SKM-1 (cell line): Measurements from ENCODE around the gene HOXC9.

Source experiments
- DNase-seq: peaks from one replicate; lab custom pipeline; 2025; ENCODE audit not compliant: unreplicated experiment; lab: John Stamatoyannopoulos, UW

The HOXC9 gene

DNA sequence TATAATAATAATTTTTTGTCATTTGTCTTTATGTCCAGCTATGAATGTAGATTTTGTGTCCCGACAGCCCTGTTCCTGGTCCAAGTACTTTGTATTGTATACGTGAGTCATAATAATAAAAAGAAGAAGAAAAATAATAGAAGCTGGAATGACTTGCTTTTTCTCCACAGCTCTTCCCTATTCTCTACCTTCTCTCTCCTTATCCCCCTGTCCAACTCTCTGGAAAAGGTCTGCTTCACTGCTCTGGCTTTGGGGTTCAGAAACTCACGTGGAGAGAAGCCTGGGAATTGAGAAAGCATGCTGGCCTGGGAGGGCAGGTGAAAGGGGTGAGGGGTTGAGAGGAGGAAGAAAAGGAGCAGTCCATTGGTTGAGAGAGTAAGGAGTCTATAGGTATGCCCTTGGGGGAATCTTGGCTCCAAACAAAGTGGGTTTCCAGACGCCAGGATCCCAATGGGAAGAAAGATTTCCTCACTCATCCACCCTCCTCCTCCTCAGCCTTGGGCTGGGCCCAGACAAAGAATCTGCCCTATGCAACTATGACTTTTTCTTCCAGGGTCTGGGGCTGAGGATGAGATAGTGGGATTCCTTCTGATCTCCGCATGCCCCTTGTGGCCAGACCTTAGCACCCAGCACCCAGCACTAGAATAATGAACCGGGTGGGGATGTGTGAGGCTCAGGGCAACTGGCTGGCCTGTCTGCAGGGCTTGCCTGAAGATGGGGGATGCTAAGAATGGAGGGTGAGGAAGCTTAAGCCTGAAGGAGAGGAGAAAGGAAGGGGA, 12.9 kb downstream of the HOXC9 start:
- no peak for DNase-seq

DNA sequence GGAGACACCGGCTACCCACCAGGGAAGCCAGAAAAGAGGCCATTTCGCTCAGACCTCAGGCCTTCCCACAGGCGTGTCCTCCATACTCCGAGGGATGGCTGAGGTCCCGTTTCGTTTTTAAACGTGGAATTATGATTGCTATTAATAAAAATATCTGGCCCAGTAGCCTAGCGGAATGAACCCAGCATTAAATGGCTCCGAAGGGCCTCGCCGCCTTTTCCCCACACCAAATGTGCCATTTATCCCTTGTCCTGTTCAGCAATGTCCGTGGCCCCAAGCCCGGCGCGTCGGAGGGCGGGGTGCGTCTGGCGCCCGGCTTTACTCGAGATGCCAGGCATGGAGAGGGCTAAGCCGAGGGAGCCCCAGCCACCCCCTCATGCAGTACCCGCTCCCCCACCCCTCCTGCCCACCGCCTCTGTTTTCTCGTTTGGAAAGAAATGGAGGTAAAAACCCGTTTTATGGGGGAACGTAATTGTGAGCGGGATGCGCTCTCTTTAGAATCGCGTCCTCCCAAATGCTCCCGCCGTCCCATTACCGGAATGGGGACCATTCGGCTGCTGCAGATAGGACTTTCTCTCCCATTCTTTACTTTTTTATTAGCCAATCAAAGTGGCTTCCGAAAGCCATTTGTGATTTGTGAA, 14.5 kb downstream of the HOXC9 start:
- no peak for DNase-seq

DNA sequence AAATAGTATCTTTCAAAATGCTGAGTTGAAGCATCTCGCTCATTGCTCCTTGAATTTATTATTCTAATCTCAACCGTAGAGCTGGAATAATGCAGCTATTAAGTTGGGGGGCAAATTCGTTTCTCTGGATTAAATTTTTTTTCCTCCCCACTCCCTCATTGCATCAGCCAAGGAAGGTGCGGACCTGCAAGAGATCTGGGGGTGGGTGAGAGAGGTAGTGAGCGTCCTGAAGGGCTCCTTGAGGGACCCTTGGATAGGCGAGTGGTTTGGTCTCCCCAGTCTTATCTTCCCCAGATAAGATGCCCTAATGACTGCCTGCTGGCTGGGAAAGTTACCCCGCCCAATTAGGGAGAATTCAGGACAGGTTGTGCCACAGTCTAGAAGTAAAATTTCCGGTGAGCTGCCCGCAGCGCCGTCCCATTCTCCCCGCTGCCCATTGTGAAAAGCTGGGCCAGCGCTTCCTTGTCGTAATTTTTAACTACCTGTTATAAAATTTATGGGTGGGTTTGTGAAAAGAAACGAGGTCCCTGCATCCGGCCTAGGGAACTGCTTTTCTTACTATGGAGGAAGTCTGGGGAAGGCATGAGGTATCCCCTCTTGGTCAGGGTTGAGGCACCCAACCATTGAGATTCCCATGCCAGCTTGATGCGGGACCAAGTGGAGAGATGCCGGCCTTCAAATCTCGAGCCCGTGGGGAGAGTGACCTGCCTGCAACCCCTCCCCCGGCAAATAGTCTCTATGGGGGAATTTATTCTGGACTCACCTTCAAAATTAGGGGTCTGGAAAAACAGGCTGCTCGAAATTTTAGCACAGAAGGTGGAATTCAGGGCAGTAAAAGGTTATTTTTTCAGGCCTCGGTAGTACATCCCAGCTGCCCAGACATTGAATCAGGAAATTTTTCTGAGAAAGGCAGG, 15.3 kb downstream of the HOXC9 start:
- no peak for DNase-seq

DNA sequence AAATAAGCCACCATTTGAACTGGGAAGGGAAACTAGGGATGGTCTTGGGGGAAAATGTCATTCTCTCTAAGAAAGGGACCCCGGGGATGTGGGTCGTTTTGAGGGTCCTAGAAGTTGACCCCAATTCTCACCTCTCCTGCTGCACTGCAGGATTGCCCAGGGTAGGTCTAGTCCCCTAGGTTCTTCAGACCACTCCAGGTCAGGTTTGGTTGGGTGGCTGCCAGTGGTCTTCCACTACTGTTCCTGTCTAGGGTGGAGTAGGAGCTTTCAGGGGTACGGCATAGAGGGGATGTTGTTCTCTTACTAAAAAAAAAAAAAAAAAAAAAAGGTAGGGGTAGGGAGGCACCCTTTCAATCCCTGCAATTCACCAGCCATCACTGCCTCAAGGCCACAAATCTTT, 16.1 kb downstream of the HOXC9 start:
- no peak for DNase-seq

DNA sequence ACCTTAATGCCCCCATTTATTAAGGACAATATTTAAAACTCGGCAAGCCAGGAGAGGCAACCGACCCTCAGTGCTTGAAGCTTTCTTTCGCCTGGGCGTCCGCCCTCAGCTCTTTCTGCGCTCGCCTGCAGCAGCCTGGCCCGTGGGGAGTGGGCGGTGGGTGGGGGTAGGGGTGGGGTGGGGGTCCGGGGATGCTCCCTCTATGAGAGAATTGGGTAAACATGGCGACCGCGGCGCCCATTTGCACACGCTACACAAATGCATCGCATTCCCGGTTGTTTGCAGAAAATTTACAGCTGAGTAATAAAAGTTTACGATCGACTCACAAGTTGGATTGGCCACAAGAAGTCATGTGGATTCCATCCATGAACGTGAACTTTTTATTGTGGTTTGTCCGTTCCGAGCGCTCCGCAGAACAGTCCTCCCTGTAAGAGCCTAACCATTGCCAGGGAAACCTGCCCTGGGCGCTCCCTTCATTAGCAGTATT, 16.6 kb downstream of the HOXC9 start:
- DNase-seq: no peak

DNA sequence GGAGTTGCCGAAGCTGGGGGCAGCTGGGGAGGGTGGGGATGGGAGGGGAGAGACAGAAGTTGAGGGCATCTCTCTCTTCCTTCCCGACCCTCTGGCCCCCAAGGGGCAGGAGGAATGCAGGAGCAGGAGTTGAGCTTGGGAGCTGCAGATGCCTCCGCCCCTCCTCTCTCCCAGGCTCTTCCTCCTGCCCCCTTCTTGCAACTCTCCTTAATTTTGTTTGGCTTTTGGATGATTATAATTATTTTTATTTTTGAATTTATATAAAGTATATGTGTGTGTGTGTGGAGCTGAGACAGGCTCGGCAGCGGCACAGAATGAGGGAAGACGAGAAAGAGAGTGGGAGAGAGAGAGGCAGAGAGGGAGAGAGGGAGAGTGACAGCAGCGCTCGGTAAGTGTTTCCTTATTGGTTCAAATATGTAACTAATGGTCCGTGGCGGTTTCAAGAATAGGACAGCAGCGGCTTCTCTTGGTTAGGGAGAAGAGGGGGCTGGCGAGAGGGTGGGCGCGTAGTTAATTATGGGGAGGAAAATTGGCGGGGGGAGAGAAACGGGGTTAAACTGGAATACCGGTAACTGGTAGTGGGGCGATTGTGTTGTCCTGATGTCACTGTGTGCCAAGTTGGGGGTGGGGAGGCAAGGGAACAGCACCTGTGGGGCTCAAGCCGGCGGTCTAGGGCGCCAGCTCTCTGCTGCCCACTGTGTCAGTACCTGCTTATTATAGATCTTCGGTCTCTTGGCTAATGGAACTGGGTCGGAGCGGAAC, 17.2 kb downstream of the HOXC9 start:
- no peak for DNase-seq

DNA sequence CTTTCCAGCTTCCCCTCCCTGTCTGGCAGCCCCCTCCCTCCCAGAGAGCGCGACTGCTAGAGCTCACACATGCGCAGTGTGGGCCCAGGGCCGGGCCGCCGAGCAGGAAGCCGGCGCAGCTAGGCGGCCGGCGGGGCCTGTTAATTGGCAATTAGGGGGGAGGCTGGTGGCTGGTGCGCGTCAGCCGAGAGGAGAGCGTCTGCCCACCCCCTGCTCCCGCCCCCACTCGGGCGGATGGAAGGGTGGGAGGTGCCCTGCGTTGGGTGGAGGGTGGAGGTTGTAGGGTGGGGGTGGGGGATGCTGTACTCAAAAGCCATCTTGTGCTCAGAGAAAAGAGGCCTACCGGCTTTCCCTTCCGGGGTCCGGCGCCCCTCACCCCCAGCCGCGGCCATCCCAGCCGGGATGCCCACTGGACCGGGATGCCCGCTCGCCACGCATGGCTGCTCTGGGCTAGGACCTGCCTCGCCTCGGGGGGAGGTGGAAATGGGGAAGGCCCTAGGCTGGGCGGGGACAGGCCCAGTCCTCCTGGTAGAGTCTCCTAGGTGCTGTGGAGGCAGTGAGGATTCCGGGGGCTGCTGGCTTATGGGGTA, 18.0 kb downstream of the HOXC9 start:
- no peak for DNase-seq

DNA sequence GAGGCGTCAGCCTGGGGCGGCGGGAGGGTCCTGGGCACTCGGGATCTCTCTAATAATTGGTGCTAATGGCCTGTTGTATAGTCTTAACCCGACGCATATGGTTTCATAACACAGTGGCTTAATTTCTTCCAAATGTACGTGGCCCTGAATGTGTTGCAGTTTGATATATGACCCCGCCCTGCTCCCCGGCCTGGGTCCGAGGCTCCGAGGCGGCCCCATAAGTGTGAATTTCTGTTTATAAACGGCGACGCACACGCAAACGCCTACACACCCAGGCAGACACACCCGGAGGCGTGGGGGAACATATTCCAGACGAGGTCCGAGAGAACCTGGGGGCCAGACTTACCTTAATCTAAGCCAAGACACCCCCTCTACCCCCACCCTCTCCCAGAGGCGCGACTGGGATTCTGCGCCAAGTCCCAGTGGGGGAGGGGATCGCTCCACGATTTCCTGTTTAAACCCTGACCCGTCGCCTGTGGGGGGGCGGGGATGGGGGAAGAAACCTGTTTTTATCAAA, 18.6 kb downstream of the HOXC9 start:
- DNase-seq: no peak

DNA sequence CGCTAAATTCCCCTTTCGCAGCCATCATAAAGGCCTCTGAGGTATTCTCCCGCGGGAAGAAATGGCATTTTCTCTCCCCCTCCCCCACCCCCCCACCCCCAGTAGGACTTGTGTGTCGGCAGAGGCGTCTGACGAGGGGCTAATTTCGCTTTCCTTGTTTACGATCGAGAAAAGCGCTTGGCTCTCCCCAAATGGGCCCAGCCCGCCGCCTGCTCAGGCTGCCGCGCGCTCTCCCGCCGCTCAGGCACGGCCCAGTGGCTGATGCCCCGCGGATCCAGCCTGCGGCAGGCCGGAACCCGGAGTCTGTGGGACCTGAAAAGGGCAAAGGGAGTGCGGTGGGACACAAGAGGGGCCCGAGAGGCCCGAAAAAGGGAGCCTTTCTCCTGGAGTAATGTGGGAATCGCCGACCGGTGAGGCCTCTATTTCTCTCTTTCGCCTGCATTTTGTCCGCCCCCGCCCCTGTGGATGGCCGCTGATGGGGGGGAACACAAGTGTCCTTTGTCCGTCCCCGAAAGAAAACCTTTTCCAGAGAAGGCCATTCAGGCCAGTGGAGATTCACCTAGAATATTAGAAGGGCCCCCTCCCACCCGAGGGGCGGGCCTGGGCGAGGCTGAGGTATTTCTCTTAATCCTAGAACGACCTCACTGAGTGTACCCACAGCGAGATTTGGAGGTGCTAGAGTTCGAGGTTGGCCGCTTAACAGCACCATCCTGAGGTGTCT, 19.3 kb downstream of the HOXC9 start:
- DNase-seq: no peak

DNA sequence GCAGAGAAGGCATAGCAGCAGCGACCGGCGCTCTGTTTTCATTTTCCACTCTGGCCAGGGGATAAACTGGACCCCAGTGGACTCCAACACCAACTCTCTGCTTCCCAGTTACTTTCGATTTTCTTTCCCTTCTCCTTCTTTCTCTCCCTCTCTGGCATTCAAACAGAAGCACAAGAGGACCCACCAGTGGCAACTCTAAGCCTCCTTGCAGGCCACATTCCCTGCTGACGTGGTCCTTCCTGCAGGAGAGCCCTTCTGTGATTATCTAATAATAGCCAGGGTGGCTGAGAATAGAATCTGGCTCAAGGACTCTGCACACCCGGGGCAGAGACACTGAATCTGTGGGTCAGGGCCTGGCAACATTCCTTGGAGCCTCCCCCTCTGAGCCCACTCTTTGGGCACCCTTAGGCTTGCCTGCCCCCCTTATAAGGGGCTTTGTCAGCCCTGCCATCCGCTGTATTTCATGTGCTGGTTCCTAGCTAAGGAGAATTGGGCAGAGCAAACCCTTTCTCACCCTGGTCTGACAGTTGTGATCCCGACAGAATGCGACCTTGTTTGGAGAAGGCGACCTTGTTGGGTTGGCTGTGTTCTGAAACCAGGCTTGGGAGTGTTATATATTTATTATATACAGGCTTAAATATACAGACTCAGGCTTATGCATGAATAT, 20.1 kb downstream of the HOXC9 start:
- DNase-seq: no peak

DNA sequence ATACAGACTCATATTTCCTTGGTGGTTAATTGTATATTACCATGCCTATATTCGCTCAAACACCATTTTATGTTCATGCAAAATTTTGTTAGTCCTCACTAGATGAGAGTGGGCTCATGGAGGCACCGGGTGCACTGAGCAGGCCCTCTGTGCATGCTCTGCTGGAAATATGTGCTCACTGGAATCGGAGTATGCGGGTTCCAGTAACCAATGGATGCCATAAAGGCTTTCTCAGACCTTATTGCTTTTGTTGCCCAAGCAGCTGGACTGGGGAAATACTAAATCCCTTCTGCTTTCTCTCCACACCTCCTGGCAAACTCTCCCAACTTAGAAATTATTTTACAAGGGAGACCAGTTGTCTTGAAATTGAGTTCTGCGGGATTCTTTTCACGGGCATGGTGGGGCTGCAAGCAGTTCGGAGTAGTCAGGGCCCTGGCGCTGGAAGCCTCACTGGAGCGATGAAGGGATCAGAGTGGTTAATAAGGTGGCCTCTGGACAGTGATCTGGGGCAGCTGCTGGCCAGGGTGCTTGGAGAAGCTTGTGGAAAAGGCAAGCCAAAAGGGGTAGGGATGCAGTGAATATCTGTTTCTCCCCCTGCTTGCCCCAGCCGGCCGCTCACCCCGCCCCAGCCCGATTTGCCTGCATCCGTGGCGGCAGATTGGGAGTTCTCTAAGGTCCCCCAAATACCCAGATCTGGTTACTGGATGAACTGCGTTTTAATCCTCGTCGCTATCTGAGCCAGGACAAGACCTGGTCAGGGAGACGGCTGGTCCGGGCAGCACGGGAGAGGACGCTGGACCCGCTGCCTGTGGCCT, 20.8 kb downstream of the HOXC9 start:
- DNase-seq: no peak

DNA sequence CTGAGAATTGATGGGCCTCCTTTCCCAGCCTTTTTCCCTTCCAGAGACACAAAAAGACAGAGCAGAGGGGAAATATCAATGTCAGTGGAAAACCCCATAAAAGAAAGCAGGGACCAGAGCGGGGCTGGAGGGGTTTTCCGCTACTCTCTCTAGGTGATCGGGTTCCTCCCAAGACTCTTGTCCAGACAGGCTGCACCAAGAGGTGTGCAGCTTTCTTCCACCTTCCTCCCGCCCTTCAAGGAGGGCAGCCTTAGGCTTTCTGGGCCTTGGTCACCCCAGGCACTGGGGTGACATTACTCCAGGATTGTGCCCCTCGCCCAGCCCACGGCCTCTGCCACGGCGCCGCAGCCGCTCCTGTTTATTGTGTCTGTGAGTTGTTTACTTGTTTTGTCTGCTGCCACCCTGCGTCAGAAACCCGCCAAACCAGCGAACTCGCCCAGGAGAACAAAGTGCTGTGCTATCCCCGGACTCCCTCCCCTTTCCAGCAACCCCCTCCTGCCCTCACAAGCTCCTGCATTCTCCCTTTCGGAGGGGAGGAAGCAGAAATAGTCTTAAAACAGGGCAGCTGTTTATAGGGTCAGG, 21.6 kb downstream of the HOXC9 start:
- DNase-seq: no peak

DNA sequence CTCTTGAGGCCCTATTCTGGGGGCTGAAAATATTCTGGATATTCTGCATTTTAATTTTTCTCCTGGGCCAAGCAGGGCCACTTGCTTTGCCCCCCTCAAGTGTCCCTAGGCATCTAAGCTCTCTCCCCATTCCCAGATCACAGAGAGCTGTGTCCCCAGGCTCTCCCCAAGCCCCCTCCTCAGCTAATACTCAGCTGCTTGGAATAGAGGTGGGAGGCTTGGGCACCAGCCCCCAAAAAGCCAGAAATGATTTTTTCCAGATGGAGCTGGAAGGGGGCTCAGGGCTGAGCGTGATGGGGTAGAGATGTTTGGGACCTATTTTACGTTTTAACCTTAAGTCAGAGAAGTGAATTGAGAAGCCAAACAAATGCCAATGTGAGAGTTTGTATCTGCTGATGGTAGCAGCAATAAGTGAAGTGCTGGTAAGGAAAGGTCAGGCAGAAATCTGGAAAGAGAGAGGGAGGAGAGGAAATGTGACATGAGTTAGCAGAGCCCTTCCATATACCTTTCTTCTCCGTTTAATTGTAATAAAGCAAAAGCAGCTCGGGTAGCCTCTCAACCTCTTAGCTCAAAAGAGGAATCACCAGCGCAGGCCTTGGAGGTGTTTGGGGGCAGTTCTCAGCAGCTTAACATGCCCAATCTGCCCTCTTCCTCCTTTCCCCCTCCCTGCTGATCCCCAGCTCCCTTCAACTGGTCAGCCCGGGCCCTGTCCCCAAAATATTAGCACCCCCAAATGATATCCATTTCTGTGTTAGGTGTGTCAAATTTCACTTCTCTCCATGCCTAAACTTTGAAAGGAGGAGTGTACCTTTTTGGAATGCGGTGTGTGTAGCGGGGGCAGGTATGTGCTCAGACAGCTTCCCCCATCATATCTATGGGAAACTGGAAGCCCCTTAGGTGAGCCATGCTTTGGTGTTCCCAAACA, 23.3 kb downstream of the HOXC9 start:
- no peak for DNase-seq

DNA sequence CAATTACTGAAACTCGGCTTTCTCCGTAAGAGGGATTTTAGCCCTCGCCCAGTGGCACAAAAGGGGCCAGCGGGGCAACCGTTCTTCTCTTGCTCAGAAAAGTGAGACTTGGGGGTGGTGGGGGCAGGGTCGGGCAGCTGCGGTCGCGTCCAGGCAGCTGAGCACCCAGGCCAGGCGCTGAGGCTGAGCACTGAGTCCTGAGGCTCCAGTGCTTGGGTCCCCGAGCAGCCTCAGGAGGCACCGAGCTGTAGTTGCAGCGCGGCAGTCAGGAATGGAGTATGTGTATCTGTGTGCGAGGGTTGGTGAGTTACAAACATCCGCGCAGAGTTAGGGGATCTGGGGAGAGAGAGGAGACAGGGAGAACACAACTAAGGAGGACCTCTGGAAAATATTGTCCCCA, 24.2 kb downstream of the HOXC9 start:
- DNase-seq: no peak

DNA sequence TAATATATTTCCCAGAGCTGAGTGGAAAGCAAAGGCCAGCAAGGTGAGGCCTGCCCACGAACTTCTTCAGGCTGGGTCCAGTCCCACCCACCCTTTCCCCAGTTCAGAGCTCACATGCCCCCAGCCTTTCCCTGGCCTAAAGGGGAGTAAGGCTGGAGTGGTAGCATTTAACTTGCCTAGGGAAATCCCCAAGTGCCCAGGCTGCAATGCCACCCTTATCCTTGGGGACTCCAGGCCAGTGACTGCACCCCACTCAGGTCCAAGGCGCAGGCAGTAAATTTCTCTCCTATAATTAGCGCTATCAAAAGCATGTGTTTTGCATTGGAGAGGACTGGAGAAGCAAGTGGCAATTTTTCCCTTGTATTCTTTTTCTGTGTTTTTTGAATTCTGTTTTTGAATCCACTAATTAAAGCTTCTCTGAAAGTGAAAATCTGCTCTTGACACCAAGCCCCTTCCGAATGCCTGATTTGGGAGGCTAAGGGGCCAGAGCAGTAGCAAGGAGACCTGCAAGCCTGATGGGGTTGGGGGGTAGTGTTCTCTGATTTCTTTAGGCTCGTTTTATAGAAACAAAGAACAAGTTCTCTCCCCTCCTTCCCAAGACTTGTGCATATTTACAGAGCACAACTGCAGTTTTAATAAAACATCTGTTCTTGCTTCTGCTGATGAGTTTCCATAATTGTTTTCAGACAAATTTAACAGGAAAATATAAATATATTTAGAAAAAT, 24.8 kb downstream of the HOXC9 start:
- no peak for DNase-seq
